Common myeloid progenitor, CD34-positive (primary cell): ENCODE measurements around the gene MRPS23.
A peak's percentile ranks its signal among the peaks of the same experiment; 100 is the strongest.

Source experiments
- CTCF ChIA-PET: fragments of 350-600 bp; sonication (Branson Sonifier 250); formaldehyde crosslinking; loops from one replicate; lab custom pipeline; 2021; ENCODE audit warnings: antibody characterized with exemption; lab: Charles Lee
- POLR2A ChIA-PET: fragments of 350-600 bp; sonication (Branson Sonifier 250); formaldehyde crosslinking; loops from one replicate; lab custom pipeline; 2021; ENCODE audit warnings: antibody characterized with exemption; lab: Charles Lee
- DNase-seq, 3 donors: peaks; one replicate each; pipeline versions ENCODE4 v3.0.0 to v3.0.0-alpha.2; 2013
- H3K27ac ChIP-seq, 2 experiments: 1 replicate in 1 of 2; 2 replicates in 1 of 2; pipeline ENCODE4 v1.7.0; 2013; ENCODE audit warnings: inconsistent platforms in 2 of 2, low read length in 2 of 2, mild to moderate bottlenecking in 2 of 2, low read depth in 1 of 2, moderate library complexity in 1 of 2; ENCODE audit not compliant: severe bottlenecking in 2 of 2, insufficient read depth in 1 of 2, poor library complexity in 1 of 2
- H3K27me3 ChIP-seq, 5 experiments: replicated peaks in 2 of 5; 1 replicate in 3 of 5; 2 replicates in 2 of 5; pipeline versions ENCODE4 v1.6.1 to v1.7.0; 2013; ENCODE audit warnings: low read length in 4 of 5, mild to moderate bottlenecking in 2 of 5, moderate library complexity in 2 of 5, inconsistent platforms in 1 of 5; ENCODE audit not compliant: insufficient read depth in 5 of 5, control insufficient read depth in 4 of 5
- H3K36me3 ChIP-seq, 4 experiments: 1 replicate in 2 of 4; 2 replicates in 2 of 4; pipeline versions ENCODE4 v1.6.1 to v1.7.0; 2013; ENCODE audit warnings: low read length in 3 of 4, control low read depth in 1 of 4, mild to moderate bottlenecking in 1 of 4; ENCODE audit not compliant: control insufficient read depth in 4 of 4, insufficient read depth in 4 of 4
- H3K4me1 ChIP-seq, 4 experiments: 1 replicate in 3 of 4; 2 replicates in 1 of 4; pipeline versions ENCODE4 v1.6.1 to v1.7.1; 2013; ENCODE audit warnings: low read length in 3 of 4, mild to moderate bottlenecking in 3 of 4, control low read depth in 1 of 4, inconsistent platforms in 1 of 4, moderate library complexity in 1 of 4; ENCODE audit not compliant: control insufficient read depth in 4 of 4, insufficient read depth in 4 of 4; ENCODE audit errors: control extremely low read depth in 1 of 4
- H3K4me3 ChIP-seq, 7 experiments: 1 replicate in 4 of 7; 2 replicates in 3 of 7; pipeline versions ENCODE4 v1.5.1 to v1.7.0; 2013; ENCODE audit warnings: mild to moderate bottlenecking in 7 of 7, low read length in 6 of 7, moderate library complexity in 6 of 7, inconsistent platforms in 2 of 7, low read depth in 2 of 7, control low read depth in 1 of 7; ENCODE audit not compliant: insufficient read depth in 4 of 7, control insufficient read depth in 1 of 7; ENCODE audit errors: extremely low read depth in 1 of 7
- H3K9me3 ChIP-seq, 5 experiments: 1 replicate in 4 of 5; 2 replicates in 1 of 5; pipeline versions ENCODE4 v1.6.1 to v1.7.1; 2013; ENCODE audit warnings: low read length in 4 of 5, mild to moderate bottlenecking in 2 of 5, inconsistent platforms in 1 of 5, low read depth in 1 of 5, moderate library complexity in 1 of 5; ENCODE audit not compliant: control insufficient read depth in 4 of 5, insufficient read depth in 2 of 5; ENCODE audit errors: control extremely low read depth in 1 of 5
- WGBS: methylation state at CpG from one replicate; pipeline ENCODE4 v1.1.5; 2013; ENCODE audit not compliant: insufficient coverage; 5-methylcytosine and 5-hydroxymethylcytosine counted together

MRPS23 gene

DNA sequence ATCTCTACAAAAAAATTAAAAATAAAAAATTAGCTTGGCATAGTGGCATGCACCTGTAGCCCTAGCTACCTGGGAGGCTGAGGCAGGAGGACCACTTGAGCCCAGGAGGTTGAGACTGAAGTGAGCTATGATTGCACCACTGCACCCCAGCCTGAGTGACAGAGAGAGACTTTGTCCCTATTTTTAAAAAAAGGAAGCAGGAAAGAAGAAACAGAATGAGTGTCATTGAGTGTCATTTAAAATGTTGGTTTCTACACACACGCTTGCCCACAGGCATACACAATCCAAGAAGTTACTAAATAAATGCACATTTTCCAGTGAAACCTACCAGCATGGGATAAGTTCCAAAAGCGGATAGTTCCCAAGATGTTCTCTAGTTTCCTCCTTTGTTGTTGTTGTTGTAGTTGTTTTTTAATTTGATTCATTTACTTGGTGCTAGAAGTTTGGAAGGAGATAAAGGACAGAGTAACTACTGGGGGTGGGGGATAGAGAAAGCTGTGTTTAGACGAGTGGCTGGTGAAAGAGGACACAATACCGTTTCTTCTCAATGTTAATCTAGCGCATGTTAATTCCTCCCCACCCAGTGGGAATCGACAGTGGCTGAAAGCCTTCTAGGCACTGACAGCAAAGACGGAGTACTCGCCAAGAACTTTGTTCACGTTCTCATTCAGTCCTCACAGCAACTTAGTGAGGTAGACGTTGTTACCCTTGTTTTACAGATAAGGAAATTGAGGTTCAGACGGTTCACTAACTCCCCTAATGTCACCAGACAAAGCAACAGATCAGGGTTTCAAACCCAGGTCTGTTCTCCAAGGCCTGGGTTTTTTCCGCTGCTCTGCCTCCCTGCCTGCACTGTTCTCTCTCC lies 17.3 kb downstream of the MRPS23 start:
- DNase-seq = no peak
- POLR2A ChIA-PET = interaction anchor here (1.1 kb wide), 1 partner anchor 36 kb away, joined by 3 read pairs; no protein-coding TSS in a partner anchor
- H3K4me1 ChIP-seq = peaks cover 5 to 14% (median 10%) of the 10 kb centered on the region in 4 experiments
- no peaks in the 10 kb centered on the region for H3K27me3 ChIP-seq
- H3K36me3 ChIP-seq = peaks cover 0 to 3% (median 2%) of the 10 kb centered on the region in 4 experiments
- H3K27ac ChIP-seq = no peak overlapping the region
- peak overlapping the region in 6 of 7 experiments; percentile 15 to 74 (median 65) for H3K4me3 ChIP-seq
- H3K9me3 ChIP-seq = no peaks in the 10 kb centered on the region
- CTCF ChIA-PET = interaction anchor here (0.6 to 4.5 kb wide), 20 partner anchors 8 to 711 kb away, joined by 3 to 49 read pairs (median 6); partner anchors contain the start of gene MRPS23
- 26% methylated on average over 8 of the region's 12 CpGs for WGBS

DNA sequence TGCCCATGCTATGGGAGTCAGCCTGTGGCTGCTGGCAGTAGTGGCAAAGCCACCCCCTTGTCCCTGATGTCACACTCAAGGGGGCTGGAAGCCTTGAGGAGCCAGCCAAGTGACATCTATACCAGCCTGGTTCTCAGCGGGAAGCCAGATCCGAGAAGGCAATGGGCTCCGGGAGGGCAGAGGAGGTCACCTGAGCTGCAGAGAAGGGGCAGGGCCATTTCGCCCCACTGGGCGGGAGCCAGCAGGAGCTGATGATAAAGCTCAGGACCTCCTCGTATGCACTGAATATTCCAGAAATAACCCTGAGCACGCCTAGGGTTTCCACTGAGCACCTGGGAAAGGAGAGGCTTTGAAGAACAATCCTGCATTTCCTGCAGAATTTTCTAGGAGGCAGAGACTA lies 19.0 kb downstream of the MRPS23 start:
- WGBS = 95% methylated on average over 7 of the region's 7 CpGs

DNA sequence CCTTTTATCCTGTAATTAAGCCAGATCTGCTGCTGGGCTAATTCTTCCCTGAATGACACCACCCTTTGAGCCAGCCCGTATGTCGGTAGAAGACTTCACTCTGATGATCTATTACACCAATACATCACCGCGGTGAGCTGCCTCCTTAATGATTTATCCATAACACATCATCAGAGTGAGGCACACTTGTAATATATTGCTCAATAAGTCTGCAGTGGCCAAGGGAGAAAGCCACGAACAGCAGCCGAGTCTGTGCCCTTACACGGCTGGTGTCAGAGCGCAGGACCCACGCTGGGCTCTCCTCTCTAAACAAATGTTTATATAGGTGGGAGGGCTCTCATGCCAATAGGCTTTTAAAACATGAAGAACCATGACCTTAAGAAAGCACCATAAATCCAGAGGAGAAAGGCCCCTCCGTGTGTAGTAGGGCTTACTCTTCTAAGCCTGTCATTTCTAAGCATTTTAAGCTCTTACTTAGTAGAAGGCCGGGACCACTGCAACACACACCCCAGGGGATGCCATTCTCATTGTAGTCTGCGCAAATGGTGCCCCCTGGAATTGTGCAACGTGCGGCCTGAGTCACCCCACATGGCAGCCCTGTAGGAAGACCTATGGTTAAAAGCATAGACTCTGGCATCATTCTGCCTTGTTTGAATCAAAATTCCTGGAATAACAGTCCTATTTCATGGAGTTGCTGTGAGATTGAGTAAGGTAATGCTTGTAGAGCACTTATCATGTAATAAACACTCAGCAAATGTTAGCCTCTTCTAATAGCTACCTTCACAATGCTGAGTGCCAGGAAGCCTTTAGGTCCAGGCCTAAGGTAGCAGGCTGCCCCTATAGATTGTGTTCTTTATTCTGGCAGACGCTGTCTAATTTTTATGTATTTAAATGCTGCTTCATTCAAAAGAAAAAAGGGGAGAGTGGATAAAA lies 26.1 kb downstream of the MRPS23 start:
- ChIA-PET CTCF (interaction anchor here (2.3 kb wide), 1 partner anchor 10 kb away, joined by 10 read pairs; no protein-coding TSS in a partner anchor), POLR2A (no interaction called here)
- Histone ChIP-seq H3K27ac (no peak overlapping the region), H3K4me3 (no peak overlapping the region), H3K9me3 (no peaks in the 10 kb centered on the region), H3K4me1 (no peaks in the 10 kb centered on the region), H3K36me3 (no peaks in the 10 kb centered on the region), H3K27me3 (peaks cover 0 to 3% (median 0%) of the 10 kb centered on the region in 5 experiments)
- DNase-seq = no peak
- WGBS = 89% methylated on average over 14 of the region's 15 CpGs

More for the DNA sequence above, 19.0 kb downstream of the MRPS23 start:
- H3K27ac ChIP-seq = no peak overlapping the region
- no peak overlapping the region for H3K4me3 ChIP-seq
- POLR2A ChIA-PET = no interaction called here
- no peaks in the 10 kb centered on the region for H3K36me3 ChIP-seq
- DNase-seq = no peak
- no peaks in the 10 kb centered on the region for H3K9me3 ChIP-seq
- CTCF ChIA-PET = interaction anchor here (3.6 kb wide), 1 partner anchor 702 kb away, joined by 17 read pairs; no protein-coding TSS in a partner anchor
- H3K4me1 ChIP-seq = peaks cover 5 to 14% (median 10%) of the 10 kb centered on the region in 4 experiments
- H3K27me3 ChIP-seq = no peaks in the 10 kb centered on the region

DNA sequence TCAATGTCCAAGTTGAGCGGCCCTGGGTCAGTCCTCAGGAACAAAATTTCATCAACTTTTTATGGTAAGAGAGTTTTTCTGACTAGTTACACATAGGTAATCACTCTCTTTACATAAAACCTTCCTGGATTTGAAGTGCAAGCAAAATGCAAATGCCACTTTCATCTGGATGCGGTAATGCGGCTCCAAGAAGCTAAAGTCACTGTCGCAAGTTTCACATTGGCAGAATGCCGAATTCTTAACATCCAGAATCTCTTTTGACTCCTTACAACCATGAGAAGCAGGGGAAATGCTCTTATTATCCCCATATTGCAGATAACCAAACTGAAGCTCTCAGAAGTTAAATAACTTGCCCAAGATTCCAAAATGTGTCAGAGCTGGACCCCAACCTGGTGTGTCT lies 30.0 kb downstream of the MRPS23 start:
- CTCF ChIA-PET = interaction anchor here (1.5 to 8.9 kb wide), 2 partner anchors 8 to 14 kb away, joined by 5 to 49 read pairs; no protein-coding TSS in a partner anchor
- DNase-seq = no peak
- peaks cover 0 to 4% (median 2%) of the 10 kb centered on the region in 5 experiments for H3K27me3 ChIP-seq
- H3K4me3 ChIP-seq = no peak overlapping the region
- H3K27ac ChIP-seq = no peak overlapping the region
- no peaks in the 10 kb centered on the region for H3K9me3 ChIP-seq
- H3K4me1 ChIP-seq = no peaks in the 10 kb centered on the region
- H3K36me3 ChIP-seq = no peaks in the 10 kb centered on the region
- whole genome bisulfite sequencing = 97% methylated on average over 4 of the region's 5 CpGs
- POLR2A ChIA-PET = no interaction called here

DNA sequence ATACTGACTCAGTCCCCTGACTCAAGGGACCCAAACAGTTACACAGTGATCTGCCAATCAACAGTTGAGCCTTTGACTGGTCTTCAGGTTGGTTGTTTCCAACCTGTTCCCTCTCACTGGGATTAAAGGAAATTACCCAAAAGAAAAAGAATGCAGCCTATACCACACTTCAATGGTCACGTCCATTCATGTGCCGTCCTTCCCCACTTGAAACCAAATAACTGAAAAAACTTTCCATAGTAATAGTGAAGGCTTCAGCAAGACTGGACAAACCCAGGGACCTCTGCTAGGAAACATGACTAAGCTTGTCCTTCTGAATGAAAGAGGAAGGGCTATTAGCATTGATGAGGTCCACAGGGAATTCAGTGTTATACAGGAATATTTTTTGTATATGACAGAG lies 30.6 kb downstream of the MRPS23 start:
- CTCF ChIA-PET = interaction anchor here (8.9 kb wide), 1 partner anchor 14 kb away, joined by 49 read pairs; no protein-coding TSS in a partner anchor
- peaks cover 0 to 4% (median 2%) of the 10 kb centered on the region in 5 experiments for H3K27me3 ChIP-seq
- POLR2A ChIA-PET = no interaction called here
- no peaks in the 10 kb centered on the region for H3K9me3 ChIP-seq
- no peak for DNase-seq
- H3K4me1 ChIP-seq = no peaks in the 10 kb centered on the region
- no peak overlapping the region for H3K4me3 ChIP-seq
- no peaks in the 10 kb centered on the region for H3K36me3 ChIP-seq
- no CpG with 5 or more reads among the region's 2 CpGs for WGBS
- no peak overlapping the region for H3K27ac ChIP-seq

DNA sequence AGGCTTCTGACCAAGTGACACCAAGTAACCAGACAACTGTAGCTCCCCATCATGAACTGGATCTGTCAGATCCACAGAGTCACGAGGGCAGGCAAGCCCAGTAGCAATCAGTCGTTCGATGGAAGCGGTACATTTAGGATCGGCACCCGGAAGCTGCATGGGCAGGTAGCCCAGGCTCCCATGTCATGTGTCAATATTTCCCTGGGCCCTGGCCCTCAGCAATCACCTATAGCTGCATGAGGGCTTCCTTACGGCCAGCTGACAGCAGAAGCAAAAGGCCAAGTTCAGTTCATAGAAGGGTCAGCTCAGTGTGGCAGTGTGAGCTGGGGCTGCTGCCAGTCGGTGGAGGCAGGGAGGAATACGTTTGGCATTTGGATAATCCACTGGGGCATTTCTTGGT lies 31.8 kb downstream of the MRPS23 start:
- no peak overlapping the region for H3K4me3 ChIP-seq
- H3K36me3 ChIP-seq = no peaks in the 10 kb centered on the region
- 87% methylated on average over 9 of the region's 9 CpGs for WGBS
- DNase-seq = no peak
- H3K9me3 ChIP-seq = no peaks in the 10 kb centered on the region
- no peak overlapping the region for H3K27ac ChIP-seq
- no peaks in the 10 kb centered on the region for H3K4me1 ChIP-seq
- H3K27me3 ChIP-seq = peaks cover 0 to 4% (median 2%) of the 10 kb centered on the region in 5 experiments
- ChIA-PET POLR2A (no interaction called here), CTCF (interaction anchor here (0.6 to 8.9 kb wide), 5 partner anchors 11 to 129 kb away, joined by 3 to 49 read pairs (median 6); no protein-coding TSS in a partner anchor)
